Common myeloid progenitor, CD34-positive (primary cell): ENCODE measurements around the gene POMGNT1.
"Not testable (repeated sequence)": the region's sequence is repeated elsewhere in the genome, so short reads cannot be mapped to it uniquely, and the experiment has no call there.

ENCODE experiments used
- CTCF ChIA-PET: fragments of 350-600 bp; sonication (Branson Sonifier 250); formaldehyde crosslinking; loops from one replicate; lab custom pipeline; 2021; ENCODE audit warnings: antibody characterized with exemption; lab: Charles Lee
- POLR2A ChIA-PET: fragments of 350-600 bp; sonication (Branson Sonifier 250); formaldehyde crosslinking; loops from one replicate; lab custom pipeline; 2021; ENCODE audit warnings: antibody characterized with exemption; lab: Charles Lee
- DNase-seq, 3 donors: peaks; one replicate each; pipeline versions ENCODE4 v3.0.0 to v3.0.0-alpha.2; 2013
- H3K27ac ChIP-seq, 2 experiments: 1 replicate in 1 of 2; 2 replicates in 1 of 2; pipeline ENCODE4 v1.7.0; 2013; ENCODE audit warnings: inconsistent platforms in 2 of 2, low read length in 2 of 2, mild to moderate bottlenecking in 2 of 2, low read depth in 1 of 2, moderate library complexity in 1 of 2; ENCODE audit not compliant: severe bottlenecking in 2 of 2, insufficient read depth in 1 of 2, poor library complexity in 1 of 2
- H3K27me3 ChIP-seq, 5 experiments: replicated peaks in 2 of 5; 1 replicate in 3 of 5; 2 replicates in 2 of 5; pipeline versions ENCODE4 v1.6.1 to v1.7.0; 2013; ENCODE audit warnings: low read length in 4 of 5, mild to moderate bottlenecking in 2 of 5, moderate library complexity in 2 of 5, inconsistent platforms in 1 of 5; ENCODE audit not compliant: insufficient read depth in 5 of 5, control insufficient read depth in 4 of 5
- H3K36me3 ChIP-seq, 4 experiments: 1 replicate in 2 of 4; 2 replicates in 2 of 4; pipeline versions ENCODE4 v1.6.1 to v1.7.0; 2013; ENCODE audit warnings: low read length in 3 of 4, control low read depth in 1 of 4, mild to moderate bottlenecking in 1 of 4; ENCODE audit not compliant: control insufficient read depth in 4 of 4, insufficient read depth in 4 of 4
- H3K4me1 ChIP-seq, 4 experiments: 1 replicate in 3 of 4; 2 replicates in 1 of 4; pipeline versions ENCODE4 v1.6.1 to v1.7.1; 2013; ENCODE audit warnings: low read length in 3 of 4, mild to moderate bottlenecking in 3 of 4, control low read depth in 1 of 4, inconsistent platforms in 1 of 4, moderate library complexity in 1 of 4; ENCODE audit not compliant: control insufficient read depth in 4 of 4, insufficient read depth in 4 of 4; ENCODE audit errors: control extremely low read depth in 1 of 4
- H3K4me3 ChIP-seq, 7 experiments: 1 replicate in 4 of 7; 2 replicates in 3 of 7; pipeline versions ENCODE4 v1.5.1 to v1.7.0; 2013; ENCODE audit warnings: mild to moderate bottlenecking in 7 of 7, low read length in 6 of 7, moderate library complexity in 6 of 7, inconsistent platforms in 2 of 7, low read depth in 2 of 7, control low read depth in 1 of 7; ENCODE audit not compliant: insufficient read depth in 4 of 7, control insufficient read depth in 1 of 7; ENCODE audit errors: extremely low read depth in 1 of 7
- H3K9me3 ChIP-seq, 5 experiments: 1 replicate in 4 of 5; 2 replicates in 1 of 5; pipeline versions ENCODE4 v1.6.1 to v1.7.1; 2013; ENCODE audit warnings: low read length in 4 of 5, mild to moderate bottlenecking in 2 of 5, inconsistent platforms in 1 of 5, low read depth in 1 of 5, moderate library complexity in 1 of 5; ENCODE audit not compliant: control insufficient read depth in 4 of 5, insufficient read depth in 2 of 5; ENCODE audit errors: control extremely low read depth in 1 of 5
- WGBS: methylation state at CpG from one replicate; pipeline ENCODE4 v1.1.5; 2013; ENCODE audit not compliant: insufficient coverage; 5-methylcytosine and 5-hydroxymethylcytosine counted together

POMGNT1 gene

DNA sequence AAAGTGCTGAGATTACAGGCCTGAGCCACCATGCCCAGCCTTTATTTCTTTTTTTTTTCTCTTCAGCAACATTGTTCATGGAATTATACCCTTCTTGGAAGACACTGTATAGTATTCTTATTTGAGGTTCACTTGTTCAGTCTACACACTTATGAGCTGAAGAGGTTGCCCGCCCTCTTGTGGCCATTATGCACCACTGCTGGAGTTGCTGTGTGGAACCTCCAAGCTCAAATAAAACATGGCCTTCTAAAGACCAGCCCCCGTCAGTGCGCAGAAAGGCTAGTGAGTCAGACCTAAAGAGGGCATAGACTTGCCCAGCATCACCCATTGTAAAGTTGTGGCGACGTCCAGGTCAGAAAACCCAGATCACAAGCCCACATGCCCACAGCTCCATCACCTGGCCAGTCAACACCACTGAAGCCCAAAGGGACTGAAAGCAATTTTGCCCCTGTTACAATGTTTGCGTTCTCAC, 25.3 kb upstream of the POMGNT1 start:
- ChIA-PET CTCF (interaction anchor here (0.6 to 7.3 kb wide), 24 partner anchors 9 to 1187 kb away, joined by 3 to 75 read pairs (median 4); partner anchors contain the start of gene POMGNT1), POLR2A (interaction anchor here (1.0 kb wide), 1 partner anchor 21 kb away, joined by 3 read pairs; the partner anchor contains the start of gene LURAP1)
- H3K27ac ChIP-seq, result no peak overlapping the region
- 25% methylated on average over 4 of the region's 6 CpGs for WGBS
- H3K4me1 ChIP-seq, result peaks cover 0 to 2% (median 0%) of the 10 kb centered on the region in 4 experiments
- DNase-seq, result peak; percentile 81 to 89 (median 87)
- H3K27me3 ChIP-seq, result no peaks in the 10 kb centered on the region
- peaks cover 0 to 3% (median under 1%) of the 10 kb centered on the region in 4 experiments for H3K36me3 ChIP-seq
- no peaks in the 10 kb centered on the region for H3K9me3 ChIP-seq
- H3K4me3 ChIP-seq, result no peak overlapping the region

GRCh38 chr1:46223055-46223454, 24.8 kb upstream of the POMGNT1 start:
- not testable (repeated sequence) for DNase-seq
- WGBS, result 92% methylated on average over 11 of the region's 11 CpGs

DNA sequence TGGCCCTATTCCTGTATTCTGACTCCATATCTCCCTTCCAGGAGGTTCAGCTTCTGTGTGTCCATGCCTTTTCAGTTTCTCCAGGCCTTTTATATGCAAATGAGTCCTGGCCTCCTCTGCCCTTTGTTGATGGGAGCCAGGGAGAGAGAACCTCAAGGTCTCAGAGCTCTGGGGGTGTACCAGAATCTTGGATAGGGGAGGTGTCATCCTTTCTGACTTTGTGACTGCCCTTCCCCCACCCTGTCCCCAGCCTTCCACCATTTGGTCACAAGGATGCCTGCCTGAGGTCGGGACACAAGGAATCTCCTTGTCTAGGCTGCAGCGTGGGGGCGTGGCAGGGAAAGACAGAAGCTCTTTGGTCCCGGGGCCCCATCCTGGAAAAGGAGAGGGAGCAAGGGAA, 23.5 kb upstream of the POMGNT1 start:
- ChIA-PET POLR2A (no interaction called here), CTCF (interaction anchor here (0.8 to 7.3 kb wide), 7 partner anchors 11 to 186 kb away, joined by 3 to 75 read pairs (median 4); no protein-coding TSS in a partner anchor)
- Histone ChIP-seq H3K9me3 (no peaks in the 10 kb centered on the region), H3K4me3 (no peak overlapping the region), H3K36me3 (peaks cover 0 to 3% (median under 1%) of the 10 kb centered on the region in 4 experiments), H3K4me1 (peaks cover 0 to 2% (median 0%) of the 10 kb centered on the region in 4 experiments), H3K27me3 (no peaks in the 10 kb centered on the region), H3K27ac (no peak overlapping the region)
- DNase-seq, result no peak
- WGBS, result 100% methylated on average over 3 of the region's 4 CpGs

More at GRCh38 chr1:46223055-46223454, 24.8 kb upstream of the POMGNT1 start:
- ChIA-PET POLR2A (interaction anchor here (1.0 kb wide), 1 partner anchor 20 kb away, joined by 3 read pairs; the partner anchor contains the start of gene LURAP1), CTCF (interaction anchor here (0.6 to 7.3 kb wide), 18 partner anchors 10 to 1187 kb away, joined by 3 to 75 read pairs (median 4); partner anchors contain the start of gene POMGNT1)
- H3K27me3 ChIP-seq, H3K4me3 ChIP-seq, H3K4me1 ChIP-seq, H3K27ac ChIP-seq, H3K9me3 ChIP-seq, H3K36me3 ChIP-seq: not testable (repeated sequence)

DNA sequence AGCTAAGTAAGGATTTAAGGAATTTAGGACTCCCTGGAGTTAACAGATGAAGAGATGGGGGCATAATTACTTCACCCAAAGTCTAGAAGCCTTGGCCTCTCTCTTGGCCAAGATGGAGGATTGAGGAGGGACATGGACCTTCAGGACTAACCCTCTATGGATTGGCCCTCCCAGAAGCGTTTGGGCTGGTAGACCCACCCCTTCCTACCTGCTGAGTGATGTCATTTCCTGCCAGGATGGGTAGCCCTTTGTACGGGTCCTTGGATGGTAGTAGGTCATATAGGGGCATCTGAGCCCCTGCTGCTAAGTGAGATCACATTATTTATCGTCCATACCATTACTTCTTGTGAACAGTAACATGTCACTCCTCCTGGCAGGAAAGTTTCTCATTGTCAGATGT, 22.6 kb upstream of the POMGNT1 start:
- H3K4me1 ChIP-seq, result peaks cover 0 to 2% (median 0%) of the 10 kb centered on the region in 4 experiments
- CTCF ChIA-PET, result interaction anchor here (0.9 to 7.3 kb wide), 4 partner anchors 8 to 185 kb away, joined by 3 to 75 read pairs (median 6); no protein-coding TSS in a partner anchor
- no peak overlapping the region for H3K4me3 ChIP-seq
- POLR2A ChIA-PET, result no interaction called here
- H3K9me3 ChIP-seq, result no peaks in the 10 kb centered on the region
- H3K36me3 ChIP-seq, result peaks cover 0 to 3% (median under 1%) of the 10 kb centered on the region in 4 experiments
- WGBS, result 90% methylated on average over 2 of the region's 3 CpGs
- no peak overlapping the region for H3K27ac ChIP-seq
- no peak for DNase-seq
- no peaks in the 10 kb centered on the region for H3K27me3 ChIP-seq

- Histone ChIP-seq H3K27me3 (no peaks in the 10 kb centered on the region), H3K36me3 (peaks cover 0 to 3% (median under 1%) of the 10 kb centered on the region in 4 experiments), H3K4me1 (peaks cover 0 to 2% (median 0%) of the 10 kb centered on the region in 4 experiments), H3K4me3 (no peak overlapping the region), H3K27ac (no peak overlapping the region), H3K9me3 (no peaks in the 10 kb centered on the region)
- no peak for DNase-seq
- ChIA-PET POLR2A (no interaction called here), CTCF (interaction anchor here (0.8 to 7.3 kb wide), 5 partner anchors 9 to 184 kb away, joined by 3 to 75 read pairs (median 5); no protein-coding TSS in a partner anchor)
- WGBS, result 96% methylated on average over 18 of the region's 18 CpGs
These were observed 21.6 kb upstream of the POMGNT1 start for GRCh38 chr1:46219551-46220520.

DNA sequence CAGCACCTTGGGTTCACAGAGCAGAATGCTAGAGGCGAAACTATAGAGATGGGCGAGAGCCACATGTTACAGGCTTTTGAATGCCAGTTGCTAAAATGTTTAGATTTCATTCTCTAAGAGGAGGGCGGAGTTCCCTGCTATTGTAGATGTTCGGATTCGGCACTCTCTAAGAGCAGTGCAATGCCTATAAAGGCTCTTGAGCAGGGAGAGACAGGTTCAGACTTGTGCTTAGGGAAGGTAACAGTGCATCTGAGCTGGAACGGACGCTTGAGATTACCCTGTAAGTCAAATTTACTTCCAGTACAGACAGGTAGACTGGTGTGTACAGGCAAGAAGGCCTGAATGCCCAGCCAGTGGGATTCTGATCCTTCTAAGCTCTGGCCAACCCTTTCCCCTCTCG, 20.2 kb upstream of the POMGNT1 start:
- over 99% methylated on average over 6 of the region's 8 CpGs for WGBS
- DNase-seq, result no peak
- CTCF ChIA-PET, result interaction anchor here (7.3 kb wide), 1 partner anchor 183 kb away, joined by 75 read pairs; no protein-coding TSS in a partner anchor
- Histone ChIP-seq H3K27me3 (no peaks in the 10 kb centered on the region), H3K36me3 (peaks cover 0 to 3% (median under 1%) of the 10 kb centered on the region in 4 experiments), H3K9me3 (no peaks in the 10 kb centered on the region), H3K4me1 (no peaks in the 10 kb centered on the region), H3K4me3 (no peak overlapping the region), H3K27ac (no peak overlapping the region)
- POLR2A ChIA-PET, result no interaction called here
